ENCODE results near the gene STIM1.

- TF ChIP-seq CTCF (IDR thresholded peaks at IDR 0.05; ENCODE audit: insufficient read depth, low read length, poor library complexity, severe bottlenecking) (no peak), EZH2phosphoT487 (conservative IDR thresholded peaks at IDR 0.05; ENCODE audit: low read length) (no peak)
Observed at GRCh38 chr11:3934658-3935057, 79.2 kb downstream of the STIM1 start.

Data from SU-DHL-6 (cell line).